Right lobe of liver (tissue), 6 donors: ENCODE results near the gene MACROD2. TPM values are rescaled to one million over a fixed set of nuclear protein-coding genes. Genes with fewer than 3 reads are reported as not detected.

Source experiments
- ATAC-seq, 4 donors: fragments of 200-7000 bp; cut with Tn5 transposase; one replicate each; pipeline ENCODE4 v1.9.1; 2020; ENCODE audit warnings: mild to moderate bottlenecking in 4 of 4, moderate library complexity in 4 of 4
- DNase-seq, 3 donors: peaks; one replicate each; pipeline ENCODE4 v3.0.0-alpha.2; 2020
- H3K27ac ChIP-seq, 3 donors: fragments of 200-600 bp; one replicate each; pipeline ENCODE4 v1.8.0; 2022
- H3K27me3 ChIP-seq, 2 donors: fragments of 200-600 bp; one replicate each; pipeline ENCODE4 v1.8.0; 2022
- H3K36me3 ChIP-seq, 4 donors: fragments of 200-600 bp; sonication (generic) in 1 of 4; one replicate each; pipeline versions ENCODE4 v1.5.1 to v1.8.0; 2017 to 2022; ENCODE audit warnings: control low read depth in 1 of 4
- H3K4me1 ChIP-seq, 4 donors: fragments of 200-600 bp; sonication (generic) in 1 of 4; one replicate each; pipeline versions ENCODE4 v1.5.1 to v1.8.0; 2017 to 2022; ENCODE audit warnings: control low read depth in 1 of 4
- H3K4me3 ChIP-seq, 3 donors: fragments of 200-600 bp; one replicate each; pipeline ENCODE4 v1.8.0; 2022
- H3K9me3 ChIP-seq, 4 donors: fragments of 200-600 bp; sonication (generic) in 1 of 4; one replicate each; pipeline versions ENCODE4 v1.5.1 to v1.8.0; 2017 to 2022; ENCODE audit warnings: control low read depth in 1 of 4
- POLR2A ChIP-seq: fragments of 450-650 bp; IDR thresholded peaks from one replicate; pipeline ENCODE4 v1.6.1; 2017; ENCODE audit warnings: antibody characterized with exemption, mild to moderate bottlenecking
- WGBS: methylation state at CpG from one replicate; pipeline ENCODE4 v1.1.6; 2018; ENCODE audit warnings: low coverage, low lambda C conversion rate; ENCODE audit not compliant: insufficient coverage; ENCODE audit errors: missing lambda C conversion rate; 5-methylcytosine and 5-hydroxymethylcytosine counted together
- intact Hi-C, 2 donors: fragments of 100-400 bp; cut with DNase I; formaldehyde crosslinking; loops; one replicate each; pipeline versions ENCODE4 v1.11.2 to v1.14.1; 2022
- total RNA-seq, 6 experiments: library from RNA; depleted of rRNA in 2 of 6; stranded (reverse); fragments of >200 nt in 2 of 6; fragmentation: NEBNext Ultra II Directional in 3 of 6; extraction: Animal tissue kit (Norgen Biotek cat#: 25700) in 3 of 6; gene quantifications; one replicate each; pipeline versions ENCODE4 v1.1.0 to v1.2.4, GENCODE V29; 2016 to 2023
- TF ChIP-seq, protein P1 (sequence below), 4 donors: fragments of 200-600 bp in 3 of 4; fragments of 450-650 bp in 1 of 4; IDR thresholded peaks; one replicate each; pipeline versions ENCODE4 v1.5.1 to v1.8.0; 2016 to 2022; ENCODE audit warnings: antibody characterized with exemption in 4 of 4, mild to moderate bottlenecking in 2 of 4
- donor health status: DM: no; HTN: yes; CAD: no.
- donor health status: DM: no; HTN: no; CAD: no.
- donor health status: DM: no; HTN: no; CAD: no.
- donor health status: DM: no; HTN: yes; CAD: no.
- donor health status: DM: no; HTN: yes; CAD: no.

Gene MACROD2
- total RNA-seq, 6 experiments from 2014 or later = 1.2 to 5.5 (median 3.3) TPM

DNA sequence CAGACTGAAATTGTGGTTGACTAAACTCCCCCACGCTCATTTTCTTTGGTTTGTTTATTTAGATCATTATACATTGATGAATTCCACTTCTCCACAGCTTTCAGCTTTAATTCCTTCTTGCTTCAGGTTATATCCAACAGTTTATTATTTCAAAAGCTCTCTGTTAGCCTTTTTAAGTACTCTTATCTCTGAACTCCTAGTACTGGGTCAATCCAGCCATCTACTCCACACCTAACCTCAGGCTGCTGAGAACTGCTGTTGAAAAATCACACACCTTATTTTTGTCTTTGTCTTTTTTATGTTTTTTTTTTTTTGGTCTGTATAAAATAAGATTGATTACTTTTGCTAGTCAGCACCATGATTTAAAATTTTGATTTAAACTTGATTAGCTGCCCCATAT lies 309.2 kb downstream of the MACROD2 start:
- DNase-seq = no peak
- no peaks in the 10 kb centered on the region for H3K9me3 ChIP-seq
- H3K36me3 ChIP-seq = no peaks in the 10 kb centered on the region
- no peak for TF ChIP-seq POLR2A
- TF ChIP-seq, protein P1, sequence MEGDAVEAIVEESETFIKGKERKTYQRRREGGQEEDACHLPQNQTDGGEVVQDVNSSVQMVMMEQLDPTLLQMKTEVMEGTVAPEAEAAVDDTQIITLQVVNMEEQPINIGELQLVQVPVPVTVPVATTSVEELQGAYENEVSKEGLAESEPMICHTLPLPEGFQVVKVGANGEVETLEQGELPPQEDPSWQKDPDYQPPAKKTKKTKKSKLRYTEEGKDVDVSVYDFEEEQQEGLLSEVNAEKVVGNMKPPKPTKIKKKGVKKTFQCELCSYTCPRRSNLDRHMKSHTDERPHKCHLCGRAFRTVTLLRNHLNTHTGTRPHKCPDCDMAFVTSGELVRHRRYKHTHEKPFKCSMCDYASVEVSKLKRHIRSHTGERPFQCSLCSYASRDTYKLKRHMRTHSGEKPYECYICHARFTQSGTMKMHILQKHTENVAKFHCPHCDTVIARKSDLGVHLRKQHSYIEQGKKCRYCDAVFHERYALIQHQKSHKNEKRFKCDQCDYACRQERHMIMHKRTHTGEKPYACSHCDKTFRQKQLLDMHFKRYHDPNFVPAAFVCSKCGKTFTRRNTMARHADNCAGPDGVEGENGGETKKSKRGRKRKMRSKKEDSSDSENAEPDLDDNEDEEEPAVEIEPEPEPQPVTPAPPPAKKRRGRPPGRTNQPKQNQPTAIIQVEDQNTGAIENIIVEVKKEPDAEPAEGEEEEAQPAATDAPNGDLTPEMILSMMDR (IDR thresholded peaks at IDR 0.05) = no peak
- H3K4me1 ChIP-seq = no peaks in the 10 kb centered on the region
- ATAC-seq = no peak
- no peak overlapping the region for H3K27ac ChIP-seq
- no peaks in the 10 kb centered on the region for H3K27me3 ChIP-seq
- no peak overlapping the region for H3K4me3 ChIP-seq
- intact Hi-C loops = no loop called here
- WGBS = 92% methylated on average over 1 of the region's 1 CpG

DNA sequence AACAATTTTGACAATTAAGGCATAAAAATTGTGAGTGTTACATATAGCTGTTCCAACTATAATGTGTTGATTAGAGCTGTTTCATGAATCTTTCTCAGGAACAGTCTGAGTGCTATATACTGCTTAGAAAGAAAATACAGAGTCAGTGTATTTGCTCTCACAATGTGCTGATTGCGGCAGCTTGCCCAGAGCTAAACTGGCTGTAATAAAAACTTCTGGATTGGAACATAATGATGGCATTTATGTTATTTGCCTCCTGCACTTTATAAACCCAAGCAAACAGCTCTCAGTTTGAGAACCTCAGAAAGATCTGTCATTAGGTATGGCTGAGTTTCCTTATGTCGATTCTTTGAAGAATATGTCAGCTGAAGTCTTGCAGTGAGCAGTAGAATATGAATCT lies 312.6 kb downstream of the MACROD2 start:
- no peaks in the 10 kb centered on the region for H3K27me3 ChIP-seq
- no peaks in the 10 kb centered on the region for H3K9me3 ChIP-seq
- DNase-seq = no peak
- no peaks in the 10 kb centered on the region for H3K36me3 ChIP-seq
- no peak for ATAC-seq
- H3K4me3 ChIP-seq = no peak overlapping the region
- no peaks in the 10 kb centered on the region for H3K4me1 ChIP-seq
- 95% methylated on average over 2 of the region's 2 CpGs for WGBS
- TF ChIP-seq POLR2A = no peak
- TF ChIP-seq, protein P1 (IDR thresholded peaks at IDR 0.05) = no peak
- H3K27ac ChIP-seq = no peak overlapping the region
- intact Hi-C loops = no loop called here

DNA sequence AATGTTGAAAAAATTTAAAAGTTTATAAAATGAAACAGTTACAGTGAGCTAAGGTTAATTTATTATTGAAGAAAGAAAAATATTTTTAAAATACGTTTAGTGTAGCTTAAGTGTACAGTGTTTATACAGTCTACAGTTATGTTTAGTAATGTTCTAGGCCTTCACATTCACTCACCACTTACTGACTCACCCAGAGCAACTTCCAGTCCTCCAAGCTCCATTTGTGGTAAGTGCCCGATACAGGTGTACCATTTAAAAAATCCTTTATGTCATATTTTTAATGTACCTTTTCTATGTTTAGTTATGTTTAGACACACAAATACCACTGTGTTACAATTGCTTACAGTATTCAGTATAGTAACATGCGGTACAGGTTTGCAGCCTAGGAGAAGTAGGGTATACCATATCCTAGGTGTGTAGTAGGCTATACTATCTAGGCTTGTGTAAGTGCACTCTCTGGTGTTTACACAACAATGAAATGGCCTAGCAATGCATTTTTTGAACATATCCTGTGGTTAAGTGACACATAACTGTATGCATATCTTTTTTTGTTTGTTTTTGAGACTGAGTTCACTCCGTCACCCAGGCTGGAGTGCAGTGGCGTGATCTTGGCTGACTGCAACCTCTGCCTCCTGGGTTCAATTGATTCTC lies 315.8 kb downstream of the MACROD2 start:
- no peaks in the 10 kb centered on the region for H3K4me1 ChIP-seq
- H3K9me3 ChIP-seq = no peaks in the 10 kb centered on the region
- ATAC-seq (no peak), DNase-seq (no peak)
- no peak overlapping the region for H3K4me3 ChIP-seq
- intact Hi-C loops = no loop called here
- no peak overlapping the region for H3K27ac ChIP-seq
- H3K27me3 ChIP-seq = no peaks in the 10 kb centered on the region
- TF ChIP-seq, protein P1 (IDR thresholded peaks at IDR 0.05) = no peak
- TF ChIP-seq POLR2A = no peak
- H3K36me3 ChIP-seq = no peaks in the 10 kb centered on the region
- WGBS = 91% methylated on average over 5 of the region's 5 CpGs

DNA sequence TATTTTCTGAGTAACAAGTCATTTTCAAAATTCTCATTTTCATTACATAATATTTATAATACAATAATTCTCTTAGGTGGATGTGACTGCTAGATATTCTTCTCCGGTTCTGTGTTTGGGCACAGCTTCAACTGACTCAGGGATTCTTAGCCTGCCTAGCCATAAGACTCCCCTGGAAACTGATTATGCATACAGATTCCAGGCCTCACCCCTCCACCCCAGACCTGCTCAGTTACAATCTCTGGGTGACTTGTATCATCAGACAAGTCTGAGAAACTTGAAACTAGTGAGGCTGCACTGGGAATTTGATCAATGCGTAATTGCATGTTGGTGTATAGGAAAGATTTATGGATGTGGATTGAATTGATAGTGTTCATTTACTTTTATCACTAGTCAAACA lies 316.7 kb downstream of the MACROD2 start:
- no peaks in the 10 kb centered on the region for H3K27me3 ChIP-seq
- intact Hi-C loops = no loop called here
- 100% methylated on average over 2 of the region's 2 CpGs for whole genome bisulfite sequencing

More for the DNA sequence above, 316.7 kb downstream of the MACROD2 start:
- no peak overlapping the region for H3K27ac ChIP-seq
- no peaks in the 10 kb centered on the region for H3K9me3 ChIP-seq
- H3K4me3 ChIP-seq = no peak overlapping the region
- ATAC-seq = no peak
- H3K4me1 ChIP-seq = no peaks in the 10 kb centered on the region
- no peaks in the 10 kb centered on the region for H3K36me3 ChIP-seq
- DNase-seq = no peak
- TF ChIP-seq, protein P1 (IDR thresholded peaks at IDR 0.05) = no peak
- TF ChIP-seq POLR2A = no peak
